Activated CD8-positive, alpha-beta T cell treated with anti-CD3 and anti-CD28 coated beads, Interleukin-2, amount 10 ng/mL, durations not matched to agents 7 days and 5 days (primary cell): ENCODE results near the gene EYA3. TPM values are rescaled to one million over a fixed set of nuclear protein-coding genes. Genes with fewer than 3 reads are reported as not detected.
A peak's percentile ranks its signal among the peaks of the same experiment; 100 is the strongest.

Experiments
- ATAC-seq: fragments of 150-1000 bp; cut with Tn5 transposase; one replicate; pipeline ENCODE4 v1.10.0; 2021; ENCODE audit warnings: moderate library complexity
- CTCF ChIA-PET: fragments of 350-600 bp; sonication (Branson Sonifier 250); formaldehyde crosslinking; loops from one replicate; lab custom pipeline; 2021; ENCODE audit warnings: antibody characterized with exemption; lab: Charles Lee
- POLR2A ChIA-PET: fragments of 350-600 bp; sonication (Branson Sonifier 250); formaldehyde crosslinking; loops from one replicate; lab custom pipeline; 2021; ENCODE audit warnings: antibody characterized with exemption; lab: Charles Lee
- DNase-seq: peaks from one replicate; pipeline ENCODE4 v3.0.0-alpha.2; 2020
- H3K27ac Mint-ChIP-seq: one replicate; pipeline ENCODE4 v1.8.0; 2021; ENCODE audit warnings: mild to moderate bottlenecking, mixed read lengths
- H3K27me3 Mint-ChIP-seq: one replicate; pipeline ENCODE4 v1.8.0; 2021; ENCODE audit warnings: low read depth, mixed read lengths
- H3K36me3 Mint-ChIP-seq: one replicate; pipeline ENCODE4 v1.8.0; 2021; ENCODE audit warnings: low read depth, mixed read lengths
- H3K4me1 Mint-ChIP-seq: one replicate; pipeline ENCODE4 v1.8.0; 2021; ENCODE audit warnings: low read depth, mixed read lengths
- H3K4me3 Mint-ChIP-seq: one replicate; pipeline ENCODE4 v1.8.0; 2021; ENCODE audit warnings: mild to moderate bottlenecking, mixed read lengths
- H3K9me3 Mint-ChIP-seq: one replicate; pipeline ENCODE4 v1.8.0; 2022; ENCODE audit warnings: mixed read lengths; ENCODE audit not compliant: insufficient read depth
- total RNA-seq, 2 experiments: library from RNA; stranded (reverse); gene quantifications; one replicate each; pipeline ENCODE4 v1.2.3, GENCODE V29; 2021

EYA3 gene
- total RNA-seq, 2 experiments from 2014 or later, result 33.5 to 34.5 TPM

GRCh38 chr1:28045777-28046176, 42.6 kb downstream of the EYA3 start:
- no peak overlapping the region for H3K27ac Mint-ChIP-seq
- H3K36me3 Mint-ChIP-seq, result peaks cover 18% of the 10 kb centered on the region
- no peaks in the 10 kb centered on the region for H3K27me3 Mint-ChIP-seq
- no peaks in the 10 kb centered on the region for H3K9me3 Mint-ChIP-seq
- no peaks in the 10 kb centered on the region for H3K4me1 Mint-ChIP-seq
- no peak overlapping the region for H3K4me3 Mint-ChIP-seq
- DNase-seq, result no peak
- CTCF ChIA-PET, result no interaction called here
- POLR2A ChIA-PET, result no interaction called here
- no peak for ATAC-seq

- CTCF ChIA-PET, result no interaction called here
- DNase-seq (no peak), ATAC-seq (no peak)
- H3K4me3 Mint-ChIP-seq, result no peak overlapping the region
- no peaks in the 10 kb centered on the region for H3K9me3 Mint-ChIP-seq
- POLR2A ChIA-PET, result no interaction called here
- H3K27me3 Mint-ChIP-seq, result no peaks in the 10 kb centered on the region
- no peaks in the 10 kb centered on the region for H3K4me1 Mint-ChIP-seq
- H3K27ac Mint-ChIP-seq, result no peak overlapping the region
- peaks cover 28% of the 10 kb centered on the region for H3K36me3 Mint-ChIP-seq
Measured at GRCh38 chr1:28044399-28044798, 44.0 kb downstream of the EYA3 start.

DNA sequence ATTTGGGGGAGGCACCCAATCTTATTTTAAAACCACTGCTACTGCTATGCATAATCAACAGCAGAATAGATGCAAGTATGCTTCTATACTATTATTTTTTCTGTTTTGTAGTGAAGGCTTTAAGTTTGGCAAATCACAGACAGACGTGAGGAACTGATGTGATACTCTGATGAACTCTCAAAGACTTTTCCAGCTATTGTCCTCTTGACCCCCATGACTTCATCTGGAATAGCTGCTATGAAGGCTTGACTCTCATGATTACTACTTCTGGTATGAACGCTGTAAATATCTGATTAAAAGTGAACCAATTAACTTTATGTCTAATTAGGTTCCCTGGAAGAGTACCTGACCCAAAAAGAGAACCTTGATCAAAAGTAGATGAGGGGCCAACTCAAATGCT, 49.1 kb downstream of the EYA3 start:
- no peak for ATAC-seq
- Mint-ChIP-seq H3K4me3 (no peak overlapping the region), H3K36me3 (peaks cover 25% of the 10 kb centered on the region), H3K9me3 (no peaks in the 10 kb centered on the region), H3K27me3 (no peaks in the 10 kb centered on the region), H3K27ac (no peak overlapping the region), H3K4me1 (no peaks in the 10 kb centered on the region)
- ChIA-PET CTCF (interaction anchor here (1.3 kb wide), 1 partner anchor 53 kb away, joined by 3 read pairs; no protein-coding TSS in a partner anchor), POLR2A (no interaction called here)
- DNase-seq, result no peak

DNA sequence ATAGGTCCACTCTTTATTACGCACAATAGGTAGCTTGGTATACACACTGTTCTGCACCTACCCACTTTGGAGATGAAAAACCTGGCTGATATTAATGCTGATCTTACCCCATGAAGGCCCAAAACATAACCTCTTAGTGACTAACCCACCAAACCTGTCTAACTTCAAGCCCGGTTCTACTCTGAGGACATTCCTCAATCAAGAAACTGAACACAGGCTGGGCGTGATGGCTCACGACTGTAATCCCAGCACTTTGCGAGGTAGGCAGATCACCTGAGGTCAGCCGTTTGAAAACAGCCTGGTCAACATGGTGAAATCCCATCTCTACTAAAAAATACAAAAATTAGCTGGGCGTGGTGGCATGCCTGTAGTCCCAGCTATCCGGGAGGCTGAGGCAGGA, 50.5 kb downstream of the EYA3 start:
- DNase-seq (no peak), ATAC-seq (no peak)
- ChIA-PET CTCF (interaction anchor here (1.6 to 2.3 kb wide), 2 partner anchors 12 to 50 kb away, joined by 8 to 12 read pairs; partner anchors contain the start of gene EYA3), POLR2A (no interaction called here)
- peaks cover 27% of the 10 kb centered on the region for H3K36me3 Mint-ChIP-seq
- H3K27me3 Mint-ChIP-seq, result no peaks in the 10 kb centered on the region
- no peak overlapping the region for H3K4me3 Mint-ChIP-seq
- no peaks in the 10 kb centered on the region for H3K4me1 Mint-ChIP-seq
- H3K9me3 Mint-ChIP-seq, result no peaks in the 10 kb centered on the region
- no peak overlapping the region for H3K27ac Mint-ChIP-seq

DNA sequence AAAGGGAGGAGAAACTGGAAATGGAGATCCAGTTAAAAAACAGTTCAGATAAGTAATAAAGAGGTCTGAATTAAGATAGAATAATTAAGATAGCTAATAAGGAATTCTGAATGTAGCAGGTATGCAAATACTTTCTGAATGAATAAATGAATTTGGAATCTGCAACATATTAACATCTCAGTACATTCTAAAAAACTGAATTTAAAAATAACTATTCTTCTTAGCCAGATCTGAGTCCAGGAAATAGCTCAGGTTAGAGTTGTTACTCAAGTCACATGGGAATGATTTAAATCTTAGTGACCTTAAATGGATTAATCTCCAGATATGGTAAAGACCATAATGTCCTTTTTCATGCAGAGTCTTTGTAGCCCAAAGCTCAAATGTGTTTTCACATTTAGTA, 51.2 kb downstream of the EYA3 start:
- Mint-ChIP-seq H3K4me1 (no peaks in the 10 kb centered on the region), H3K27me3 (no peaks in the 10 kb centered on the region), H3K9me3 (no peaks in the 10 kb centered on the region), H3K27ac (no peak overlapping the region), H3K36me3 (peaks cover 27% of the 10 kb centered on the region), H3K4me3 (no peak overlapping the region)
- ATAC-seq (no peak), DNase-seq (no peak)
- POLR2A ChIA-PET, result no interaction called here
- CTCF ChIA-PET, result interaction anchor here (0.6 to 2.3 kb wide), 4 partner anchors 13 to 994 kb away, joined by 3 to 12 read pairs (median 6); partner anchors contain the start of gene EYA3

DNA sequence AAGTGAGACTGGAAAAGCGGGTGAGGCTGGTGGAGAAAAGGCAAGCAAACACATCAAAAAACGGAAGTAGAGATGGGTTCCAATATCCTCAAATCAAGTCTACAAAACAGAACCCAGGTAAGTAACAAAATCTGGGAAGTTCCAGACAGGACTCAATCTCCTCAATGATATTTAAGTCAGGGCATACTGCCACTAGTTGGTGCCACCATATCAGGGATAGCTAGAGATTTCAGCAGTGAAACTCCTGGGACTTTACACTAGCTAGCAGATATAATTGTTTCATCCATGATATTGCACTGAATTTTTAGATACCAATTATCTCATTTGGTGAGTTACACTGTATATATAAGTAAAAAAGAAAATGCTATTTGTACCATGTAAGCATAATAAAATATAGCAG, 52.0 kb downstream of the EYA3 start:
- ChIA-PET CTCF (interaction anchor here (0.9 to 2.3 kb wide), 3 partner anchors 13 to 179 kb away, joined by 3 to 12 read pairs (median 8); partner anchors contain the start of gene EYA3), POLR2A (no interaction called here)
- no peak overlapping the region for H3K4me3 Mint-ChIP-seq
- ATAC-seq, result no peak
- H3K27me3 Mint-ChIP-seq, result no peaks in the 10 kb centered on the region
- H3K27ac Mint-ChIP-seq, result no peak overlapping the region
- H3K9me3 Mint-ChIP-seq, result no peaks in the 10 kb centered on the region
- no peak for DNase-seq
- no peaks in the 10 kb centered on the region for H3K4me1 Mint-ChIP-seq
- peaks cover 27% of the 10 kb centered on the region for H3K36me3 Mint-ChIP-seq

- CTCF ChIA-PET, result interaction anchor here (1.4 to 2.3 kb wide), 2 partner anchors 53 to 174 kb away, joined by 3 to 8 read pairs; partner anchors contain the start of gene EYA3
- POLR2A ChIA-PET, result no interaction called here
- H3K36me3 Mint-ChIP-seq, result peaks cover 25% of the 10 kb centered on the region
Measured at GRCh38 chr1:28035420-28035819, 53.0 kb downstream of the EYA3 start.

GRCh38 chr1:28032281-28032680, 56.1 kb downstream of the EYA3 start:
- Mint-ChIP-seq H3K4me3 (no peak overlapping the region), H3K36me3 (peaks cover 17% of the 10 kb centered on the region), H3K4me1 (peaks cover 13% of the 10 kb centered on the region), H3K27me3 (no peaks in the 10 kb centered on the region), H3K27ac (no peak overlapping the region), H3K9me3 (no peaks in the 10 kb centered on the region)
- ChIA-PET POLR2A (no interaction called here), CTCF (interaction anchor here (1.4 to 1.6 kb wide), 2 partner anchors 59 to 177 kb away, joined by 4 to 5 read pairs; no protein-coding TSS in a partner anchor)
- ATAC-seq (no peak), DNase-seq (no peak)

More at GRCh38 chr1:28035420-28035819, 53.0 kb downstream of the EYA3 start:
- no peaks in the 10 kb centered on the region for H3K27me3 Mint-ChIP-seq
- ATAC-seq, result no peak
- no peak for DNase-seq
- no peaks in the 10 kb centered on the region for H3K4me1 Mint-ChIP-seq
- H3K27ac Mint-ChIP-seq, result no peak overlapping the region
- H3K4me3 Mint-ChIP-seq, result no peak overlapping the region
- no peaks in the 10 kb centered on the region for H3K9me3 Mint-ChIP-seq

GRCh38 chr1:28031173-28031572, 57.2 kb downstream of the EYA3 start:
- no peak overlapping the region for H3K27ac Mint-ChIP-seq
- no peaks in the 10 kb centered on the region for H3K9me3 Mint-ChIP-seq
- peaks cover 16% of the 10 kb centered on the region for H3K4me1 Mint-ChIP-seq
- peaks cover 15% of the 10 kb centered on the region for H3K36me3 Mint-ChIP-seq
- H3K27me3 Mint-ChIP-seq, result no peaks in the 10 kb centered on the region
- ChIA-PET POLR2A (no interaction called here), CTCF (no interaction called here)
- H3K4me3 Mint-ChIP-seq, result no peak overlapping the region
- ATAC-seq (no peak), DNase-seq (no peak)

- H3K9me3 Mint-ChIP-seq, result no peaks in the 10 kb centered on the region
- CTCF ChIA-PET, result no interaction called here
- no peak overlapping the region for H3K4me3 Mint-ChIP-seq
- H3K27ac Mint-ChIP-seq, result peak overlapping the region; percentile 75
- no peaks in the 10 kb centered on the region for H3K27me3 Mint-ChIP-seq
- DNase-seq, result no peak
- ATAC-seq, result no peak
- POLR2A ChIA-PET, result no interaction called here
- peaks cover 16% of the 10 kb centered on the region for H3K4me1 Mint-ChIP-seq
- H3K36me3 Mint-ChIP-seq, result peaks cover 6% of the 10 kb centered on the region
Measured at GRCh38 chr1:28028873-28029654, 59.3 kb downstream of the EYA3 start.

DNA sequence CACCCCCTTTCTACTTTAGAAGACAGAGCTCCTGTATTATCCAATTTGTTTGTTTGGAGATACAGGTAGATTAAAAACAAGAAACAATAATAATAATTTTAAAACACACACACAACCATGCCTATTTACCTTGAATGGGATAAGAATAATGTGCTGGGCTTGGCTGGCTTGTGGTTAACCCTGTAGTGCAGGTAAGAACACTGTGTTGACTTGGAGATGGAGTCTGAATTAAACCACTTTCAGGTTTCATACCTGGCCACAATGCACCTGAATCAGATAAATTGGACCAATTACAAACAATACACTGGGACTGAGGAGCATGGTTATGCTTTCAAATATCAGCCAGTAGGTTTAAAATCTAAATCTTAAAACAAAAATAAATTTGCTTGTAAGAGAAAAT, 60.8 kb downstream of the EYA3 start:
- no peak for DNase-seq
- H3K27me3 Mint-ChIP-seq, result no peaks in the 10 kb centered on the region
- ChIA-PET CTCF (interaction anchor here (0.9 to 1.6 kb wide), 2 partner anchors 24 to 182 kb away, joined by 3 read pairs; no protein-coding TSS in a partner anchor), POLR2A (no interaction called here)
- peaks cover 11% of the 10 kb centered on the region for H3K36me3 Mint-ChIP-seq
- peaks cover 16% of the 10 kb centered on the region for H3K4me1 Mint-ChIP-seq
- ATAC-seq, result no peak
- H3K4me3 Mint-ChIP-seq, result no peak overlapping the region
- H3K27ac Mint-ChIP-seq, result no peak overlapping the region
- no peaks in the 10 kb centered on the region for H3K9me3 Mint-ChIP-seq

DNA sequence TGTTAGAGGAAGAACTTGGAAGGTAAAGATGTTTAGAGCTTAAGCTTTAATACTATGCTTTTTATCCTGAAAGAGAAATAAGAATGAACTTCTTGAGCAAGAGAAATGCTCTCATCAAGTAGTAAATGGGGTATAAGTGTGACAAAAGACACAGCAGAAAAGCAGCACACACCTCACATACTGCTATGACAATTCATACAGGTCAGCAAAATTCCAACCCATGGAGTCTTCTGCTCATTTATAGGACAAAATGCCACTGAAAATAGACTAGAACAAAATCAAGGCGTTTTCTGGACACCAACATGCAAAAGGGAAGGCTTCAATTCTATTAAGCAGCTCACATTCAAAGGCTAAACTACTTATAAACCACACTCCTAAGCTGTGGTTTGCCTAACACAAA, 61.2 kb downstream of the EYA3 start:
- H3K27ac Mint-ChIP-seq, result no peak overlapping the region
- H3K4me3 Mint-ChIP-seq, result no peak overlapping the region
- ATAC-seq (no peak), DNase-seq (no peak)
- ChIA-PET CTCF (interaction anchor here (0.9 to 1.6 kb wide), 2 partner anchors 24 to 182 kb away, joined by 3 read pairs; no protein-coding TSS in a partner anchor), POLR2A (interaction anchor here (0.7 to 1.4 kb wide), 2 partner anchors 50 to 61 kb away, joined by 3 to 4 read pairs; partner anchors contain the start of gene EYA3)
- H3K36me3 Mint-ChIP-seq, result peaks cover 11% of the 10 kb centered on the region
- H3K4me1 Mint-ChIP-seq, result peaks cover 16% of the 10 kb centered on the region
- H3K9me3 Mint-ChIP-seq, result no peaks in the 10 kb centered on the region
- no peaks in the 10 kb centered on the region for H3K27me3 Mint-ChIP-seq
